ENCODE data around the gene PEX11B.

Gene PEX11B

GRCh38 chr1:145871994-145872924 is 46.3 kb downstream of the PEX11B start:
- no peak overlapping the region for H3K4me3 ChIP-seq (ENCODE audit: low read depth, low read length)
- H3K27me3 ChIP-seq (ENCODE audit: insufficient read depth, low read depth, severe bottlenecking): no peaks in the 10 kb centered on the region
- no peaks in the 10 kb centered on the region for H3K36me3 ChIP-seq
- H3K9me3 ChIP-seq (ENCODE audit: severe bottlenecking): no peaks in the 10 kb centered on the region
- no peak for TF ChIP-seq CTCF (IDR thresholded peaks at IDR 0.05; ENCODE audit: low read depth, low read length)
- no peak for DNase-seq
- no peak overlapping the region for H3K27ac ChIP-seq

GRCh38 chr1:145868232-145868631 is 50.3 kb downstream of the PEX11B start:
- Histone ChIP-seq H3K4me3 (ENCODE audit: low read depth, low read length) (no peak overlapping the region), H3K27me3 (ENCODE audit: insufficient read depth, low read depth, severe bottlenecking) (no peaks in the 10 kb centered on the region), H3K9me3 (ENCODE audit: severe bottlenecking) (no peaks in the 10 kb centered on the region), H3K36me3 (no peaks in the 10 kb centered on the region), H3K27ac (no peak overlapping the region)
- no peak for DNase-seq
- no peak for TF ChIP-seq CTCF (IDR thresholded peaks at IDR 0.05; ENCODE audit: low read depth, low read length)

GRCh38 chr1:145863282-145864018 is 55.1 kb downstream of the PEX11B start:
- H3K4me3 ChIP-seq (ENCODE audit: low read depth, low read length): no peak overlapping the region
- no peak for DNase-seq
- H3K27me3 ChIP-seq (ENCODE audit: insufficient read depth, low read depth, severe bottlenecking): no peaks in the 10 kb centered on the region
- H3K36me3 ChIP-seq: no peaks in the 10 kb centered on the region
- no peak for TF ChIP-seq CTCF (IDR thresholded peaks at IDR 0.05; ENCODE audit: low read depth, low read length)
- no peak overlapping the region for H3K27ac ChIP-seq
- H3K9me3 ChIP-seq (ENCODE audit: severe bottlenecking): no peaks in the 10 kb centered on the region
